HG03159 (cell line): ENCODE measurements around the gene EP300.
"Not testable (repeated sequence)": the region's sequence is repeated elsewhere in the genome, so short reads cannot be mapped to it uniquely, and the experiment has no call there.

Experiments used
- ATAC-seq: cut with Tn5 transposase; IDR thresholded peaks from one replicate; pipeline ENCODE4 v1.9.1; 2021; ENCODE audit warnings: mild to moderate bottlenecking, moderate library complexity; ENCODE audit not compliant: unreplicated experiment

The EP300 gene

GRCh38 chr22:41092023-41092817, at the start of gene EP300:
Gene EP300, plus strand, starts transcription at chr22:41092592. Its CDS starts 413 bp downstream, at chr22:41093005.
- peak; percentile 31 for ATAC-seq

- ATAC-seq, result no peak
Measured at GRCh38 chr22:41043722-41044121, 48.7 kb upstream of the EP300 start.

- not testable (repeated sequence) for ATAC-seq
Measured at GRCh38 chr22:41045575-41045974, 46.8 kb upstream of the EP300 start.

- ATAC-seq, result no peak
Measured at GRCh38 chr22:41047801-41048211, 44.6 kb upstream of the EP300 start.

- not testable (repeated sequence) for ATAC-seq
Measured at GRCh38 chr22:41048345-41048744, 44.0 kb upstream of the EP300 start.

- ATAC-seq, result no peak
Measured at GRCh38 chr22:41048791-41049717, 43.3 kb upstream of the EP300 start.

- ATAC-seq, result not testable (repeated sequence)
Measured at GRCh38 chr22:41049795-41050194, 42.6 kb upstream of the EP300 start.

GRCh38 chr22:41050883-41051282, 41.5 kb upstream of the EP300 start:
- ATAC-seq, result no peak

- no peak for ATAC-seq
Measured at GRCh38 chr22:41052661-41053490, 39.5 kb upstream of the EP300 start.

GRCh38 chr22:41057076-41057475, 35.3 kb upstream of the EP300 start:
- no peak for ATAC-seq

GRCh38 chr22:41062146-41062545, 30.2 kb upstream of the EP300 start:
- ATAC-seq, result no peak

GRCh38 chr22:41064326-41064725, 28.1 kb upstream of the EP300 start:
- ATAC-seq, result not testable (repeated sequence)

GRCh38 chr22:41066341-41066740, 26.1 kb upstream of the EP300 start:
- not testable (repeated sequence) for ATAC-seq

GRCh38 chr22:41067968-41068367, 24.4 kb upstream of the EP300 start:
- ATAC-seq, result not testable (repeated sequence)

- no peak for ATAC-seq
Measured at GRCh38 chr22:41070665-41071331, 21.6 kb upstream of the EP300 start.

- no peak for ATAC-seq
Measured at GRCh38 chr22:41074061-41074460, 18.3 kb upstream of the EP300 start.

- ATAC-seq, result no peak
Measured at GRCh38 chr22:41074466-41074865, 17.9 kb upstream of the EP300 start.

GRCh38 chr22:41074941-41075710, 17.3 kb upstream of the EP300 start:
- no peak for ATAC-seq

- ATAC-seq, result no peak
Measured at GRCh38 chr22:41075946-41076345, 16.4 kb upstream of the EP300 start.
